A673 (cell line): Measurements from ENCODE around the gene FA2H.

ENCODE experiments used
- EZH2 ChIP-seq: fragments of 200-600 bp; sonication (generic); IDR thresholded peaks from 2 replicates; pipeline ENCODE4 v1.6.1; 2017; ENCODE audit warnings: borderline replicate concordance, low read depth, mild to moderate bottlenecking, mixed read lengths, antibody characterized with exemption, low read length; ENCODE audit not compliant: poor library complexity, severe bottlenecking
- TF ChIP-seq, protein P1 (sequence below): fragments of 300-800, 200-600 bp; sonication (generic); conservative IDR thresholded peaks from 2 replicates; pipeline ENCODE4 v1.5.1; 2017; ENCODE audit warnings: low read depth, mild to moderate bottlenecking, antibody characterized with exemption, low read length, moderate library complexity, mixed read lengths

GRCh38 chr16:74745109-74745615 is 29.5 kb downstream of the FA2H start:
- TF ChIP-seq, protein P1, sequence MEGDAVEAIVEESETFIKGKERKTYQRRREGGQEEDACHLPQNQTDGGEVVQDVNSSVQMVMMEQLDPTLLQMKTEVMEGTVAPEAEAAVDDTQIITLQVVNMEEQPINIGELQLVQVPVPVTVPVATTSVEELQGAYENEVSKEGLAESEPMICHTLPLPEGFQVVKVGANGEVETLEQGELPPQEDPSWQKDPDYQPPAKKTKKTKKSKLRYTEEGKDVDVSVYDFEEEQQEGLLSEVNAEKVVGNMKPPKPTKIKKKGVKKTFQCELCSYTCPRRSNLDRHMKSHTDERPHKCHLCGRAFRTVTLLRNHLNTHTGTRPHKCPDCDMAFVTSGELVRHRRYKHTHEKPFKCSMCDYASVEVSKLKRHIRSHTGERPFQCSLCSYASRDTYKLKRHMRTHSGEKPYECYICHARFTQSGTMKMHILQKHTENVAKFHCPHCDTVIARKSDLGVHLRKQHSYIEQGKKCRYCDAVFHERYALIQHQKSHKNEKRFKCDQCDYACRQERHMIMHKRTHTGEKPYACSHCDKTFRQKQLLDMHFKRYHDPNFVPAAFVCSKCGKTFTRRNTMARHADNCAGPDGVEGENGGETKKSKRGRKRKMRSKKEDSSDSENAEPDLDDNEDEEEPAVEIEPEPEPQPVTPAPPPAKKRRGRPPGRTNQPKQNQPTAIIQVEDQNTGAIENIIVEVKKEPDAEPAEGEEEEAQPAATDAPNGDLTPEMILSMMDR = no peak
- TF ChIP-seq EZH2 = no peak
